Activated naive CD4-positive, alpha-beta T cell (primary cell): ENCODE measurements around the gene POTEM.
"Not testable (repeated sequence)": the region's sequence is repeated elsewhere in the genome, so short reads cannot be mapped to it uniquely, and the experiment has no call there.

ENCODE experiments used
- DNase-seq, 4 experiments: peaks; one replicate each; lab custom pipeline; 2025; lab: John Stamatoyannopoulos, UW

POTEM gene

GRCh38 chr14:19038060-19038664 lies 70.9 kb downstream of the POTEM start:
- not testable (repeated sequence) for DNase-seq

DNA sequence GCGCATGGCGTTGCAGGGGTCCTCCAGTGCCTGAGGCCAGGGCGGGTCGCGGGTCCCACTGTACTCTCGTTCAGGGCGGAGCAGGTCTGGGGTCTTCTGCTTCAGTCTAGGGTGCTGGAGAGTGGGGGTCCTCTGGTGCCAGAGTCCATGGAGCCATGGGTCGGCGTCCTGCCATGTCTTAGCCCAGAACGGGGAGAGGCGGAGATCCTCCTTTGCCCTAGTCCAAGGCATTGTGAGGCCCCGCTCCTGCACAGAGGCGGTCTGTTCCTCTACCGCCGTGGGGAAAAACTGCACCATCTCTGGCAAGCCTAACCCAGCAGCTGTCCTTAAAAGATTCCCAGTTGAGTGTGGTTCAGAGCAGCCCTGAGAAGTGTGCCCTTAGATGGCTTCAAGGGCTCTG lies 71.6 kb downstream of the POTEM start:
- not testable (repeated sequence) for DNase-seq

DNA sequence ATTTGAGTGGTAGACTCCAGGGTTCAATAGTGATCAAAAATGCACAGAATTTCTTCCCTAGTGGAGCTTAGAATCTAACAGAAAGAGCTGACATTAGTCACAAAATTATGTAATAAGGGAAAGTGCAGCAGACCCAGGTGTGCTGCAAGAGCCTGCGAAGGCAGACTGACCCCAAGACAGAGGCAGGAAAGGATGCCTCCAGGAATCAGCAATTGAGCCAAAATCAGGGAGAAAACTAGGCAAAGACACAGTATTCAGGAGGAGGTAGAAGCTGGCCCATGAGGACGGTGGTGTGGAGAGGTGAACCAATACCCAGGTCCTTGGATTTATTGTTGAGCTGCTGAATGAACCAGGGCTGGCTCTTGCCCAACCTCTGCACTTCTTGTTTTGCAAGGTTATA lies 76.2 kb downstream of the POTEM start:
- DNase-seq = not testable (repeated sequence)
